D341Med (cell line): Measurements from ENCODE around the gene PAQR6.

ENCODE experiments used
- DNase-seq: peaks from one replicate; pipeline ENCODE4 v3.0.0; 2012; ENCODE audit warnings: low spot score

PAQR6 gene

DNA sequence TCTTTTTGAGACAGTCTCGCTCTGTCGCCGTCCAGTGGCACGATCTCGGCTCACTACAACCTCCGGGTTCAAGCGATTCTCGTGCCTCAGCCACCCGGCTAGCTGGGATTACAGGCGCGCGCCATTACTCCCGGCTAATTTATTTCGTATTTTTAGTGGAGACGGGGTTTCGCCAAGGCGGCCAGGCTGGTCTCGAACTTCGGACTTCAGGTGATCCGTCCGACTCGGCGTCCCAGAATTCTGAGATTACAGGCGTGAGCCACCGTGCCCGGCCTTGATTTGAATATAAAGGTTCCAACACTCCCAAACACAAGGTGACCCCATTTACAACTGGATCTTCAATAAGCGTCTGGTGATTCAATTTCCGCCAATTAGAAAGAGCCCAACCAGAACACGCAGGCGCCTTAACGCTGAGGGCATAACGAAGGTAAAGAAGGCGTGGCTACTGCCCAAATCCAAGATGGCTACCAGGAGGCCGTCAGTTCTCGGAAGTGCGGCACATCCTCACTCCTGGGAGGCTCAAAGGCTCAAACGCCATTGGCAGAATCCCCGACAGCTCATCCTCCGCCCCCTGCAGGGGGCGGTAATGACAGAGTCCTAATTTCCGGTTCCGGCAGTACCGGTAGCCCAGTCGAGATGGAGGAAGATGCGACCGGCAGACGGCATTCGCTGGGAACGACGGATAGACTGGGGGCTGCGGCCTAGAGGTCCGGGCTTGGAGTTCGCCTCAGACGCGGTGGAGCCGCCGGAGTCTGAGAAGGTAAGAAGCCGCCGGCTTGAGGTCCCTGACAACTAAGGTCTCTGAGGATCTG lies 54.2 kb downstream of the PAQR6 start, which contains the start of gene SLC25A44:
Gene SLC25A44, plus strand, starts transcription at position 617 of the 812 bp plus-strand sequence. CDS start 5,744 bp downstream, outside the sequence.
- peak; percentile 98 for DNase-seq
